ENCODE results near the gene UBXN2A. TPM values are rescaled to one million over a fixed set of nuclear protein-coding genes. Genes with fewer than 3 reads are reported as not detected.

UBXN2A gene
- total and polyA plus RNA-seq, 2 of the 8 experiments (the other 6 are each of a cell fraction or from before 2014, with no cell fraction given): 3.6 to 20.4 TPM

GRCh38 chr2:23926750-23927571 is 13.3 kb upstream of the UBXN2A start, which contains the start of gene ATAD2B:
TSS of gene ATAD2B (minus strand) at chr2:23927123. CDS start at chr2:23926770, 353 bp downstream.
- Histone ChIP-seq H3K36me3 (ENCODE audit: control insufficient read depth in 2 of 4, insufficient read depth in 4 of 4, low read length in 3 of 4) (no peaks in the 10 kb centered on the region; a peak in 1 of 8 replicates), H2AFZ (ENCODE audit: low read length) (peak within 1 kb of the TSS; percentile 66), H3K4me2 (ENCODE audit: insufficient read depth in 1 of 2, low read depth in 2 of 2, low read length in 2 of 2) (peak within 1 kb of the TSS; percentile 82 to 94), H3K23ac (ENCODE audit: insufficient read length) (no peak within 1 kb of the TSS), H2BK120ac (replicated peaks; ENCODE audit: low read depth, low read length) (peak within 1 kb of the TSS; percentile 43), H3K4me1 (replicated peaks in 1 of 4; ENCODE audit: control insufficient read depth in 3 of 4, insufficient read depth in 4 of 4, low read length in 3 of 4) (peaks cover 0 to 2% (median under 1%) of the 10 kb centered on the region in 4 experiments; a peak in 3 of 7 replicates), H3K27ac (ENCODE audit: low read depth, low read length) (peak within 1 kb of the TSS; percentile 87), H3K56ac (replicated peaks; ENCODE audit: insufficient read length, low read depth, low read length) (peak within 1 kb of the TSS; percentile 98), H3K27me3 (replicated peaks in 1 of 4; ENCODE audit: control insufficient read depth in 3 of 4, extremely low read depth in 1 of 4, insufficient read depth in 3 of 4, low read length in 3 of 4) (no peaks in the 10 kb centered on the region), H3K18ac (ENCODE audit: extremely low read depth, low read length) (peak within 1 kb of the TSS; percentile 100), H2BK12ac (ENCODE audit: low read depth, low read length) (peak within 1 kb of the TSS; percentile 62; the same call in 1 of the 2 replicates), H2BK20ac (ENCODE audit: low read length) (no peak within 1 kb of the TSS), H3K79me1 (ENCODE audit: low read depth, low read length) (no peaks in the 10 kb centered on the region), H2AK5ac (ENCODE audit: low read depth, low read length) (no peak within 1 kb of the TSS), H3K79me2 (ENCODE audit: control insufficient read depth in 1 of 2, insufficient read depth in 2 of 2, low read length in 2 of 2) (peaks cover 0 to 47% of the 10 kb centered on the region in 2 experiments; a peak in 3 of 4 replicates), H2BK5ac (ENCODE audit: low read depth, low read length) (peak within 1 kb of the TSS; percentile 98), H3K14ac (ENCODE audit: insufficient read length) (no peak within 1 kb of the TSS), H3K4me3 (ENCODE audit: extremely low read depth in 1 of 4, insufficient read depth in 2 of 4, low read depth in 3 of 4, low read length in 4 of 4) (peak within 1 kb of the TSS; percentile 69 to 90 (median 82)), H4K91ac (replicated peaks; ENCODE audit: insufficient read length, low read length) (peak within 1 kb of the TSS; percentile 95), H3K9ac (replicated peaks in 1 of 4; ENCODE audit: extremely low read depth in 1 of 4, low read depth in 3 of 4, low read length in 3 of 4) (peak within 1 kb of the TSS; percentile 85 to 98 (median 95)), H3K9me3 (ENCODE audit: insufficient read depth in 2 of 2, low read depth in 1 of 2, low read length in 1 of 2) (no peaks in the 10 kb centered on the region), H4K8ac (ENCODE audit: extremely low read depth, insufficient read depth, low read length) (peak within 1 kb of the TSS; percentile 99), H3K4ac (replicated peaks; ENCODE audit: insufficient read length, low read depth, low read length) (peak within 1 kb of the TSS; percentile 97), H3K23me2 (ENCODE audit: low read depth, low read length) (peaks cover 7% of the 10 kb centered on the region), H4K20me1 (replicated peaks in 1 of 2; ENCODE audit: control insufficient read depth in 1 of 2, insufficient read depth in 2 of 2, low read length in 2 of 2) (peaks cover 0 to 1% of the 10 kb centered on the region in 2 experiments), H4K5ac (ENCODE audit: insufficient read length, low read depth, low read length) (peak within 1 kb of the TSS; percentile 100), H2BK15ac (ENCODE audit: low read length) (peak within 1 kb of the TSS; percentile 53; the same call in 1 of the 2 replicates)
- FAIRE-seq: no peak
- WGBS, 2 experiments (ENCODE audit: extremely low coverage in 1 of 2, insufficient coverage in 1 of 2, insufficient read length in 1 of 2, insufficient replicate concordance in 2 of 2, low coverage in 1 of 2, low lambda C conversion rate in 2 of 2, missing lambda C conversion rate in 1 of 2): 1% methylated on average over 54 of the region's 88 CpGs; no CpG with 5 or more reads in 1 of the 2 experiments
- CTCF ChIA-PET (ENCODE audit: partially characterized antibody): interaction anchor here (0.6 to 5.0 kb wide), 31 partner anchors 8 to 254 kb away, joined by 3 to 58 read pairs (median 4); partner anchors contain the start of genes TP53I3, UBXN2A and WDCP
- peak; percentile 85 to 97 for DNase-seq (ENCODE audit: low read depth in 1 of 2, low spot score in 2 of 2)
- POLR2A ChIA-PET (ENCODE audit: partially characterized antibody): interaction anchor here (0.6 to 7.0 kb wide), 37 partner anchors 9 to 246 kb away, joined by 3 to 130 read pairs (median 4); partner anchors contain the start of genes FKBP1B, MFSD2B, SF3B6 and TP53I3
- TF ChIP-seq RXRA (IDR thresholded peaks at IDR 0.05; ENCODE audit: insufficient read depth, low read depth, low read length) (no peak), JUN (IDR thresholded peaks at IDR 0.05; ENCODE audit: low read depth, low read length) (no peak), SAP30 (IDR thresholded peaks at IDR 0.05; ENCODE audit: insufficient read depth, insufficient replicate concordance, low read length) (no peak), FOSL1 (IDR thresholded peaks at IDR 0.05; ENCODE audit: insufficient read depth, low read depth, low read length) (no peak), TAF7 (optimal IDR thresholded peaks at IDR 0.05; ENCODE audit: borderline replicate concordance, low read depth, low read length) (peak; percentile 88), RFX5 (IDR thresholded peaks at IDR 0.05; ENCODE audit: borderline replicate concordance, low read depth, low read length) (no peak), GABPA (IDR thresholded peaks at IDR 0.05; ENCODE audit: borderline replicate concordance, insufficient read depth, low read length) (no peak; the same call in 1 of the 2 replicates), NANOG (IDR thresholded peaks at IDR 0.05; ENCODE audit: insufficient read depth, low read depth, low read length, poor library complexity, severe bottlenecking) (peak; percentile 16), SP2 (IDR thresholded peaks at IDR 0.05; ENCODE audit: low read length) (peak; percentile 78)

All from H1 (cell line).